GM19239 (cell line): ENCODE measurements around the gene PCDH9.

Experiments used
- DNase-seq: peaks from one replicate; pipeline ENCODE4 v3.0.0; 2011; ENCODE audit warnings: low spot score; ENCODE audit not compliant: insufficient read length
- FAIRE-seq: peaks from 2 replicates; lab custom pipeline; 2011; peaks lifted over from hg19 to GRCh38; lab: Jason Lieb, UNC

PCDH9 gene

DNA sequence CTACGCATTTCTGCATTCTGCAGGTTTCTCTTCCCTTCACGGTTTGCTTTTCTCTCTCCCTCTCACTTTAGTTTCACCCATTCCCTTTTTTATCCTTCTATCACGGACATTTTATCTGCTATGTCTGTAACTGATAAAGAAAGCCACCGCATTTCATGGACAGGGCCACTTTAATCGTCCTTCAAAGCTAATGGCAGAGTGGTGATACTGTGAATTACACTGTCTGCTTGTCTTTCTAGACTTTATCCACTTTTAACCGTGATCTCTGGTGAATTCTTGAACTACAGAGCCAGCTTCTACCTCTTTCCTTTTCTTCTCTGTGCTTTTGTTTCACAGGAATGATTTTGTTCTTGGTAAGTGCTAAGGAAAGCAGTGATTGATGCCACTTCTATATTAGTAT lies 760.4 kb downstream of the PCDH9 start:
- no peak for DNase-seq
- no peak for FAIRE-seq

DNA sequence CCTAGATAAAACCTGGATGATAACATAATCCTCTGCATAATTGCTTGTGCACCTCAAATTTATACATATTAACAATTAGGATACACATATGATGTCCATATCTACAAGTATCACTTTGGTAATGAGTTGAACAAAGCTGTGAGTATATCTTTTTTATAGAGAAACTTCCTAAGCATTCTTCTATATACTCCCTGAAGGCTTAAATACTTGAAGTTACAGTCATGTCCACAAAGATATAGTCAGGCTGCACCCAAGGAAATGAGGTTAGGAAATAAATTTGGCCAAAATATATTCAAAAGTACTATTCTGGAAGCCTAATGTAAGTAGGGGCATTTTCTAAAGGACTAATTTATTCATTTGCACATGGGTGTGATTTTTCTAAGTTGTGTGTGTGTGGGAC lies 761.5 kb downstream of the PCDH9 start:
- DNase-seq (no peak), FAIRE-seq (no peak)

DNA sequence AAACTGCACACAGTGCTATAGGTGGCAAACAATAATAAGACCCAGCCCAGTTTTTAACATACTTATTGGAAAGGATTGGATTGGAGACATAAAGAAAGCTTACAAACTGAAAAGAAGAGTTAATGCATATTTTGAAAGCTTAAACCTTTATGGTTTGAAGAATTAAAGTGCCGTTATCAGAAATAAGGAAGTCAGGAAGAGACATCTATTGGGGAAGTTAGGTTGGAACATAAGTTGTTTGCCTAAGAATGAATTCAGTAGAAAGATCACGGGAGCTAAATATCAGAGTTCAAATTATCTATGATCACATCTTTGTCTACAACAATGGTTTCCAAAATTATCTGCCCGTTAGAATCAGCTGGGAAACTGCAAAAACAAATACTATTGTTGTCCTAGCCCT lies 767.9 kb downstream of the PCDH9 start:
- DNase-seq (no peak), FAIRE-seq (no peak)

DNA sequence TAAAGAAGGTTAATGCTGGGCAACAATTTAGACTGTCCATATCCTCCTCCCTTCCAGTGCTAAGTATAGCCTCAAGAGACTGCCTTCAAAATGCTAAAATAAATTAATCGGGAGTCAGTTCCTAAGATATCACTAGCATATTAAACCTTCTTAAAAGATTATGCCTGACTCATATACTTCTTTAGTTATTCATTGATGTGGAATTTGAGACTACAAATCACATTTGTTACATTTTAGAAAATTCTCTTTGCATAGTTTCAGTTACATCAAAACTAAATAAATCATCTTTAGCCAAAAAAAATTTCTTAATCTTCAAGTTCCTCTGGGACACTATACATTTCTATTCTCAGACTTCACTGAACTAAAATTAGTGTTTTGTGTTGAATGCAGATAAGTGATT lies 769.1 kb downstream of the PCDH9 start:
- DNase-seq: no peak
- no peak for FAIRE-seq

DNA sequence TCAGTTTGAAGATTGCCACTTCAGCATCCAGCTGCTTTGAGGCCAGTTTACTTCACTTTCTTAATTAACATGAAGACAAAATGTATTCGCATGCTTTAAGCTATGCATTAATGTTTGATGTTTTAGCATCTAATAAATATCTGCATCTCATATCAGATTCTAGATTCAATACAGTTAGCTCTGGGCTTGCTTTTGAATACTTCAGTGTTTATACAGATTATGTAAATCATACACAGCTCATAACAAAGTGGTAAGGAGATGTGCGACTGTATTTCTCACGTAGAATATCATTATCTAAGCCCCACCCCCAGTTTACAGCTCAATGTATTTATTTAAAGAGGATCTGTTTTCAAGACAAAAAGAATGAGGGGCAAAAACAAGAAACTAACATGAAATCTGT lies 770.5 kb downstream of the PCDH9 start:
- no peak for FAIRE-seq

DNA sequence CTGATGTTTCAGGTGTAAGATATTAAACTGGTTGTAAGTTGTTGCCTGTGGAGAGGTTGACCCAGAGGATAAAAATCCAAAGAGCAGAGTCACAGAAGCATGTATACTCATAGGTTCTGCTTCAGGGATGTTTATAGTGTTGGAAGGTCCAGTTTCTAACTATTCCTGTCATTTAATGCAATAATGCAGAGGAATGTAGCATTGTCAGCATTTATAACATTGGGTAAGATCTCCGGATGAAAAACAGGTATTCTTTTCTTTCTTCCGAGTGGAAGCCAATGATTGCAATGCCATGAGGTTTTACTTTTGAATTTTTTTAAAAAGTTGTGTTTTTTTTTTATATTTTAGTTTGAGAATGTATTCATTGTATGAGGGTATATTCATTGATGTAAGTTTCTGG lies 771.0 kb downstream of the PCDH9 start:
- DNase-seq (no peak), FAIRE-seq (no peak)

More for the DNA sequence above, 770.5 kb downstream of the PCDH9 start:
- DNase-seq: no peak

DNA sequence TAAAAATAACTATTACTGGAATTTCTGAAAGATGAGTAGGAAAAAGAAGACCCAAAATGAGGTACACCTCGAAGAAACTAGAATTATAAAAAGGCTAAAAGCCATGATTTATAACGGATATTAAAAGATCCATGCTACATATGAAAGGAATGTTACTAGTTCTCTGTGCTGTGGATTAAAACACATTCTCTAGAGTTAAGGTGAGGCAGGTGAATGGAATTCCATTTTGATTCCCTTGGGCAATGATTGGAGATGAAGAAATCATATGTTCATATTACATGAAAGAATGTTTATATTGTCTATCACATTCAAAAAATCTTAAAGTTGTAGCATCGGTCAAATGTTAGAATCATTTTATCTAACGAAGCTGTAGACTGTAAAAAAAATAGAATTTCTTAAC lies 783.7 kb downstream of the PCDH9 start:
- no peak for DNase-seq
- FAIRE-seq: no peak

DNA sequence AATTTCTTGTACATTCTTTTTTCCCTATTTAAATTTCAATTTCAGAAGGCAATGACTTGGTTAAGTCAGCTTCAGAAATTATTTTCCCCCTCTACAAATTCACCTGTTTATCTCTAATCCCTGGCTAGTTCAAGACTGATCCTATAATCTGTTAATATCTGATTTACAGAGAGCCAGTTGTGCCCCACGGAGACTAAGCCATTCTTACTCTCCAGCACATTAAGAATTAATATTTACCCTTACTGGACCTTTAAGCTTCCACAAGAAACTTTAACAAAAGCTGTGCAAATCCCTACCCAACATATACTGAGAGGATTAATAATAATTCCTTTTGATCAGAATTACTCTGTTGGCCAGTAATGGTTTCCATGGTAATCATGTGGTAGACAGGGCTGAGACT lies 786.2 kb downstream of the PCDH9 start:
- no peak for DNase-seq
- no peak for FAIRE-seq

DNA sequence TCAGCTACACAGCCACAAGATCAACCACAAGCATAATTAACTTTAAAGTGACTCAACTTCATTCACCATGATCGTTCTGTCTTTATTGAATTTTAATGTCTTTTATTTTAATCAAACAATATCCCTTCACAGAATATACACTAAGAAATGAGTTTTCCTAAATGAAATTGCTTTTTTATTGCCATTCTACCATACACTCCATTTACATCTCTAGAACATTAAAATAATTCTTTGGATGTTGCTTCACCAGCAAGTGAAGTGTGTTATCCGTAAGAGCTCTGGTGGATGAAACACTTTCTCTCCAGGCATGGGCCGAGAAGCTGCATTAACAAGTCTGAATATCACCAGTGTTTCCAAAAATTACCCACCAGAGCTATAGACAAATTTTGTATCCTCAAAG lies 789.2 kb downstream of the PCDH9 start:
- FAIRE-seq: no peak
- no peak for DNase-seq

DNA sequence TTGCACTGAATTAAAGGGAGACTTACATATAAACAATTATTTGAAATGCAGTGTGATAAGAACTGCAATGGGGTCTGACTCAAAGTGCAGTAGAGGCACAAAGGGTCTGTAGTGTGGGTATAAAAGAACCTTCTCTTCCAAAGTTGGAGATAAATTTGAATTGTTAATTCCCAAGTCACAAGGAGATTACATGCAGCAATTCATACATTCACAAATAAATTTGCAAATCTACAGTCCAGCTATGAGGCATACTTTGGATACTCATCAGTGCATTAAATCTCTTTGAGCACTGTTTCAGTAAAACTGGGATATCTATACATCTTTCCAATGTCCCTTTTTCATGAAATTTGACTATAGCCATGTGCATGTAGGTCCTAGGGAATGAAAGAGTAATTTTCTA lies 799.4 kb downstream of the PCDH9 start:
- no peak for DNase-seq
- FAIRE-seq: no peak

DNA sequence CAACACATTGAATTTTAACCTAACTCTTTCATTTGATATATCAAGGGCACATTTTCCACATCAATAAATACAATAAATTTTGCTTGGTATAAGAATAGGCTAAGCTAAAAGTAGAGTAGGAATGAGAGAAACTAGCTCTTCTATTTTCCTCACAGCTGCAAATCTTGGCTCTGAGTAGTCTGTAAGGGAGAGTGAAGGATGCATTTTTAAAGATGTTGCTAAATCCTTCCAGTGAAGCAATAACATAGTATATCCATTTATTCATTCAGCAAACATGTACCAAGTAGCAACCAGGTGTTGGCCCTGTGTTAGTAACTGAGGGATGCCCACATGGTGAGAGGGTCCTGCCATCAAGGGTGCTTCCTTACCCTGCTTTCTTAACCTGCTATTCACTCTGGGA lies 799.9 kb downstream of the PCDH9 start:
- no peak for FAIRE-seq
- DNase-seq: no peak

DNA sequence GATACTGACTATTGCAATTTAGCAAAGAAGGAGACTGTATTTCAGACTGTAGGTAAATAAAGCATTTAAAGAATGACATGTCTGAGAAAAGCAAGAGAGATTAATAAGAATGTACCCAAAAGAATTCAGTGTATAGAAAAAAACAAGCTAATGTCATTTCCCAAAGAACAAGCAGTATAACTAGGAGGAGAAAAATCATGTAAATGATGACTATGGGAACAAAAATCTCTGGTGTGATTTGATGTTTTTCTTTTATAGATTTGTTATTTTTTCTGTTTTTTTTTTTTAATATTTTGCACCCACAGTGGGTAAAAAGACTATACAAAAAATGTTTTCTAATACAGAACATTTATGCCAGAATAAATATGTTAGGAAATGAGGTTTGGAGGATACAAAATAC lies 801.0 kb downstream of the PCDH9 start:
- DNase-seq (no peak), FAIRE-seq (no peak)

DNA sequence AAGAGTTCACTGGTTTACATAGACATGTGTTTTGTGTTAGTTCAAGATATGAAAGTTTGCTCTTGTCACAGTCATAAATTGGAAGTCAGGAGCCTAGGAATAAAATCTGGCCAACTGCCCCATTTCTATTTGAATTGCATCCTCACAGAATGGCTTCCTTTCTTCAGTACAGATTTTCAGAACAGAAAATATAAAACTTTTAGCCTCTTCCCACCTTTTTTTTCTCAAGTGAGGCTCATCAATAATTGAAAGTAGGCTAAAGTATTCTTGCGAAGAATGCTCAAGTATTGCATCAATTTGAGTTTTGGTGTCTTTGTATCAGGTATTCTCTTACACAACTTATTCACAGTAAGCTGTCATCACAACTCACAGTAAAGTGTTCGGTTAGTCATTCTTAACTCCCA lies 802.7 kb downstream of the PCDH9 start:
- FAIRE-seq: no peak
- DNase-seq: no peak

DNA sequence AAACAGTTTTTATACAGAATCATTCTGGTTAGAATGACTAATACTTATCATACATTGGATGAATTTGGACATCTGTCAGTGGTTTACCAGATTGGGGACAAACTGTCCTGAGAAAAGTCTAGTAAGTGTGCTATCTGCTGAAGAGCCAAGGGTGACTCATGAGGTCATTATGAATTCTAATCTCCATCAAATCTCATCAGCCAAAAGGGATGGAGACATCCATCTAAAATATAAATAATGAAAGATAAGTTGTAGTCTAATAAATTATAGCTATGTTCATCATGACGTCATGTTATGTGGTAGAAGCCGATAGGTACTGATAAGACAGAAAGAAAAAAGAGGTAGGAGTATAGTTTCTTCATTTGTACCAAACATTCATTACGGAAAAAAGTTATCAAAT lies 804.4 kb downstream of the PCDH9 start:
- DNase-seq (no peak), FAIRE-seq (no peak)

DNA sequence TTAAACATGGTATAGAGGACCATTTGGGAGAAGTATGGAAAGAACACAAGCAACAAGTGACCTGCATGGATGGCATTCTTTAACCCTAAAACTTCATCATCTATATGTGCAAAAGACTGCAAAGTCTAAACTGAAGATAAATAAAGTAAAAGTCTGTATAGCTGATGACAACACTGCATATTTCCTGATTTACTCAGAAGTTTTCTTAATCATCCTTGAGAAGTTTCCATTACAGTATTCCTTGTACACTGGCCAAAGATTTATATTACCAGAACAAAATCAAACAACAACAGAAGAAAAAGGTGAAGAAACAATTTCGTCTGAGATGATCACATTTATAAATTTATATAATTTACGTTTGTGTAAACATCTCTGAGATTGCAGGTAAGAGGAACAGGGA lies 805.7 kb downstream of the PCDH9 start:
- DNase-seq: no peak
- FAIRE-seq: no peak

DNA sequence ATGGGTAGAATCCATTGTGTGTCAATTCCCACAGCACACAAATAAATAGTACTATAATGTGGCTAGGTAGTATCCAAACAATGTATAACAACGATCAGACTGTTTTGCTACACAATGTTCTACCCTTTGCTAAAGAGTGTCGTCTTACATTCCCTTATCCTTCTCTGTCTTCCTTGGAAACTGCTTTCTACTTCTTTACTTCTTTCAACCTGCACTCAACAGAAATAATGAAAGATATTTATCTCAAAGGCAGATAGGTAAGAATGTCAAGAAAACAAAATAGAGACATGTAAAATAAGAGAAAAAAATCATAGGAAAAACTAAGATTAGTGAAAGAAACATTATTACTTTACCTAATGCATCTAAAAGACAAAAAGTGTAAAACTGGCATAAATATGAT lies 814.7 kb downstream of the PCDH9 start:
- FAIRE-seq (no peak), DNase-seq (no peak)

DNA sequence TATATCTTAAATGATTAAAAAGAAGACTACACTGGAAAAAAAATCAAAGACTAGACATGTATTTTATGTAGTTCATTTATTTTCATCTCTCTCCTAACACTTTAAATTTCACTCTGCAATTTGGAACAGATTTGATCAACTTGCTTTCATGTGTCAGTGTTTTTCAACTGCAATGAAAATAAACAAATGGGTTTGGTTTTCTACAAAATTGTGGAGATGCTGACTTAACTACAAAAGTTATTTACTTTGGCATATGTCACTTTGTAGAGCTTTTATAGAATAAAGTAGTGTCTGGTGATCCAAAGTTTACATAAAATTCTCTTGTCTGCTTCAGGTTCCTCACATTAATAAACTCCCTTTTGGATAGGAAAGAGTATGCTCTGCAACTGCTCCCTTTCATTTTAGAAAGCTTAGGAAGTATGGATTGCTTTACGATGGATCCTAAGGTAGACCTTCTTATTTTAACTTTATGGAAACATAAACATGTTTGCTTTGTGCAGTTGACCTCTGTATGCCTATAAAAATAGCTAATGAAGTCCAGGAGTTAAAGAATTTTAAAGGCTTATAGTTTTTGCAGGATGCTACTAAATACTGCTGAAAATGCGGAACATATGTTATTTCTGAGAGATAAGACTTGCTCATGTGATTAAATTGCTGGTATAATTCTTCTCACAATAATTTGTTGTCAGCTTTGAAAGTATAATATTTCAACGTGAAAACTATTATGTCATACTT lies 815.9 kb downstream of the PCDH9 start:
- no peak for FAIRE-seq
- no peak for DNase-seq

DNA sequence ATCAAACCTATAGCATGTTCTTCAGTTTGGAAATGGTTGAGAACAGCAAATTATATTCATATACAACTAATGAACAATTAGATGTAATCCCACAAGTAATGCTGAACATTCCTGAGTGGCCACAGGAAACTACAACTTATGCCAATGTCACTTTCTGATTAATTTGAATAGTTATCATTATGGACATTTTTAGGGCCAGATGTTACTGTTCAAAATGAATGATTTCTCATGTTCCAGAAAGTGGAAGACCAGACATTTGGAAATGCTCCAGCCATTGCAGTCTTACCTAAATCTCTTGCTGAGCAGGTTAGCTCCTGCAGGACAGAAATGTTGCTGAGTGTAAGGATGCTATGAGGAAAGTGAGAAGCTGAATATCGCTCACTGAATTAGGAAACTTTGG lies 819.8 kb downstream of the PCDH9 start:
- DNase-seq (no peak), FAIRE-seq (no peak)

DNA sequence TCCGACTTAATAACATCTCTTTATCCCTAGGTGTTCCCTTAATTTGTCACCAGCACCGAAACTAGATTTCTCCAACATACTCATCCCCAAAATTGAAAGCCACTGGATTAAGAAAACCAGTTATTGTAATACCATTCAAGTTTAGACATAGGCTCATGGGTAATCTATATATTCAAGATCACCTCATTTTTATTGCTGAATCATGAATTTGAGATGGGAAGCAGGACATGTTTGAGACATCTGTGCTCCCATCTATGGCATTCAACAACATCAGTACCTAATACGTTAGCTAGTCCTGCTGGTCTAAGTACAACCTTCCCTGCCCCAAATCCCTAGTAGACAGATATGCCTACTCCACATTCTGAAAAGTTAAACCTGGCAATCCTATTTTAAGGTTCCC lies 820.6 kb downstream of the PCDH9 start:
- FAIRE-seq: no peak

DNA sequence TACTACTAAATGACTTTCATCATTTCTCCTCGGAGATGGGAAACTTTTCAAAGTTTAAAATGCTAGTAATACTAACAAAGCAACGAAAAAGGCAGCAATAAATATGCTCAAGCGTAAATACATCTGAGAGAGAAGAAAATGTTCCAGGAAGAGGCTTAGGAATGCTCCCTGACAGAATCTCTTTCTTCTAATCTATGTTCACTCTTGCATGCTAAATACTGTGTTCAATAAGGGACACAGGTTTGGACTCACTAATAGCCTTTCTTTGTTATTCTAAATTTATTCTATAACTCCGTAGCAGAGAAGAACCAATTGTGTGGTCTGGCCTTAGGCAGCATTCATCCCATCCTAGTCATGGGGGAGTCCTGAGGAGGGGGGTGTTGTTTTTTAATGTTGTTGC lies 823.0 kb downstream of the PCDH9 start:
- DNase-seq (no peak), FAIRE-seq (no peak)

More for the DNA sequence above, 820.6 kb downstream of the PCDH9 start:
- no peak for DNase-seq

DNA sequence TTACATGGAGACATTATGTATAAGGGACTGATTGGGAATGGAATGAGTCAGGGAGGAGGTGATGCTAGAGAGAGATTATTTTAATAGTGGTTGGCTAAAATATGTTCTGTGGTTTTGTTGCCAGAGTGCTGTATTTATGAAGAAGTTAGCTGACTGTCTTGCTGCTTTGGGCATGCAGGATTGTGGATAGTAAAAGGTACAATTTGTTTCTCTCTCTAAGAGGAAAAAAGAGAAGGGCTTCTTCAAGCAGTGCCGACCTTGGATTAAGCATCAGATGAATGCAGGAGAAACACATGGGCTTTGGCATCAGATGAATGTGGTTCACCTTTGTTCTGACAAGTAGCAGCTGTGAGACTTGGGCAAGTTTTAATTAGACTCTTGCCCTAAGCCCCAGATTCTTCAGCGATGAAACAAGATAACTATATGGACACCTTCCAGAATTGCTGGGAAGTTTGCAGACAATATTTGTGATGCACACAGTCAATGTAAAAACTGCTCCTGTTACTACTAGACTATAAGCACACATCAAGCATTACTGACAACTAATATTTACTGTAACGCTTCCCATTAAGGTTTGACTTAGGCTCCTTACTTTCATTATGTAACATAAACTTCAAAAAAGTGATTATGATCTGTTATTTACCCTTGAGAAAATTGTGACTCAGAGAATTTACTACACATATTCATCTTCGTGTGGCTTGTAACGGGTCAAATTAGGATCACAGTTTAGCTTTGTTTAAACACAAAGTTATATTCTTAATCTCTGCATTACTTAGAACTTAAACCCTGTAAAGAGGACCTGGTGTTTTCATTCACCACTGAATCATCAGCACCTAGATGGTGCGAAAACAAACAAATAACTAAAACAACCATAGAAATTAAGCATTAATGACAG lies 824.0 kb downstream of the PCDH9 start:
- DNase-seq: no peak
- no peak for FAIRE-seq

DNA sequence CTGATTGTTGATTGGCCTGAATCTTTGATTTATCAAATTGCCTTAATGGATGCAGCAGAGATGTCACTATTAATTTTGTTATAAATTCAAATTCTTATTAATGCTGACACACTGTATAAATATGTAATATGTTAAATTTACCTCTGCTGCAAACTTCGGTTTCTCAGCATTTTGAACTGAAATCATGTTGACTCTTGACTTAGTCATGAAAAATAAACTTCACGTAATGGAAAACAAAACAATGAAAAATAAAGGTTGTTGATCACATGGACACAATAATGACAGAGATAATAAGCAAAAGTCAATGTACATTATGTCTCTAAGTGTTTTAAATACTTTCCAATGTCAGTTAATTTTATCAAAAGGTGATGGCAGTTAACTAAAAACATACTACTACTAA lies 827.6 kb downstream of the PCDH9 start:
- no peak for FAIRE-seq
- no peak for DNase-seq
